Measurements from ENCODE around the gene PLA2G3.

The PLA2G3 gene

DNA sequence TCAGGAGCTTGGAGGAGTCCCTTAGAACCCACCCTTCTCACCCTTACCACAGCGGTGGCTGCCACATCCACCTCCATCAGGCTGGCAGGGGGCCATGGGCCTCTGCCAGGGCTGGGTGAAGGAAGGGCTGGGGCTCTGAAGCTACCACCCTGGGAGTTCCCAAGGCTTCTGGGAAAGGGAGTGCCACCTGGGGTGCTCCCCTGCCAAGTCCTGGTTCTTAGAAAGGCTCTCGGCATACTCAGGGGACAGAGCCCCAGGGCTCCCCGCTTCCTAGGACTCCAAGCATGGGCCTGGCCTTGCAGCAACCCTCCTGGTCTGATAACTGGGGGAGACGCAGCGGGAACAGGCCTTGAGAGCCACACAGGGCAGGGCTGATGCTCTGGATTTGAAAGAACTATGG is 438 bp upstream of the PLA2G3 start:
- DNase-seq (ENCODE audit: extremely low read depth, low read depth), result no peak
- TF ChIP-seq, protein P1, sequence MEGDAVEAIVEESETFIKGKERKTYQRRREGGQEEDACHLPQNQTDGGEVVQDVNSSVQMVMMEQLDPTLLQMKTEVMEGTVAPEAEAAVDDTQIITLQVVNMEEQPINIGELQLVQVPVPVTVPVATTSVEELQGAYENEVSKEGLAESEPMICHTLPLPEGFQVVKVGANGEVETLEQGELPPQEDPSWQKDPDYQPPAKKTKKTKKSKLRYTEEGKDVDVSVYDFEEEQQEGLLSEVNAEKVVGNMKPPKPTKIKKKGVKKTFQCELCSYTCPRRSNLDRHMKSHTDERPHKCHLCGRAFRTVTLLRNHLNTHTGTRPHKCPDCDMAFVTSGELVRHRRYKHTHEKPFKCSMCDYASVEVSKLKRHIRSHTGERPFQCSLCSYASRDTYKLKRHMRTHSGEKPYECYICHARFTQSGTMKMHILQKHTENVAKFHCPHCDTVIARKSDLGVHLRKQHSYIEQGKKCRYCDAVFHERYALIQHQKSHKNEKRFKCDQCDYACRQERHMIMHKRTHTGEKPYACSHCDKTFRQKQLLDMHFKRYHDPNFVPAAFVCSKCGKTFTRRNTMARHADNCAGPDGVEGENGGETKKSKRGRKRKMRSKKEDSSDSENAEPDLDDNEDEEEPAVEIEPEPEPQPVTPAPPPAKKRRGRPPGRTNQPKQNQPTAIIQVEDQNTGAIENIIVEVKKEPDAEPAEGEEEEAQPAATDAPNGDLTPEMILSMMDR (IDR thresholded peaks at IDR 0.05; ENCODE audit: low read depth, low read length), result no peak

GRCh38 chr22:31139066-31139465 is 1.2 kb downstream of the PLA2G3 start:
- no peak for DNase-seq (ENCODE audit: extremely low read depth, low read depth)
- TF ChIP-seq, protein P1 (IDR thresholded peaks at IDR 0.05; ENCODE audit: low read depth, low read length), result no peak

DNA sequence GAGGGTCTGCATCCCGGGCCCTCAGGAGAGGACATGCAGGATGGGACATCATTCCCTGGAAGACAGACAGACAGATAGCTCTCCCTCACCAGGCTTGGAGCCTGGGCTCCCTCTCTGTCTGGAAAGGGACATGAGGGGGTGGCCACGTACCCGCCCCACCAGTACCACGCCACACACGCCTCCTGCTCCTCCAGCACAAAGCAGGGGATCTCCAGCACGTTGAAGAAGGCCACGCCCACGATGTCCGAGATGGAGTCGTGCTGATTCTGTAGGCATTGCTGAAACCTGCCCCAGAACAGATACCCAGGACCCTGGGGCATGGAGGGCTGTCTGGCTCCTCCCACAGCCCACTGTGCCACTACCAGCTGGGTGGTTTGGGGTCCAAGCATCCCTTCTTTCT is 2.2 kb downstream of the PLA2G3 start:
- TF ChIP-seq, protein P1 (IDR thresholded peaks at IDR 0.05; ENCODE audit: low read depth, low read length), result no peak
- no peak for DNase-seq (ENCODE audit: extremely low read depth, low read depth)

DNA sequence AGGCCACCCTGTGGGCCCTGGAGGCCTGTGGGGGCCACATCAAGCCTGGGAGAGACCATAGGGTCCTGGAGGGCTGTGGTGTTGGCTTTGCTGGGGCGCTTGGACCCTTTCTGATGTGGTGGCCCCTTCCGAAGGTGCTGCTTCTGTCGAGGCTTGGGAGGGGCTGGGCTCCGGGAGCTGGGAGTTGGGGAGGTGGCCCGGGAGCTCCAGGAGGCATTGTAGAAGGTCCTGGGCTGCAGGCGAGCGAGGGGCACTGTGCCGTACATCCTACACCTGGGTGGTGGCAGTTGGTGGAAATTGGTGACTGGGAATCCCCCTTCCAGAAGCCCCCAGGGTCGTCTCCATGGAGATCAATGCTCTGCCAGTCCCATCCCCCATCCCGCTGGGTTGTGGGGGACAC is 2.6 kb downstream of the PLA2G3 start:
- TF ChIP-seq, protein P1 (IDR thresholded peaks at IDR 0.05; ENCODE audit: low read depth, low read length), result no peak
- no peak for DNase-seq (ENCODE audit: extremely low read depth, low read depth)

DNA sequence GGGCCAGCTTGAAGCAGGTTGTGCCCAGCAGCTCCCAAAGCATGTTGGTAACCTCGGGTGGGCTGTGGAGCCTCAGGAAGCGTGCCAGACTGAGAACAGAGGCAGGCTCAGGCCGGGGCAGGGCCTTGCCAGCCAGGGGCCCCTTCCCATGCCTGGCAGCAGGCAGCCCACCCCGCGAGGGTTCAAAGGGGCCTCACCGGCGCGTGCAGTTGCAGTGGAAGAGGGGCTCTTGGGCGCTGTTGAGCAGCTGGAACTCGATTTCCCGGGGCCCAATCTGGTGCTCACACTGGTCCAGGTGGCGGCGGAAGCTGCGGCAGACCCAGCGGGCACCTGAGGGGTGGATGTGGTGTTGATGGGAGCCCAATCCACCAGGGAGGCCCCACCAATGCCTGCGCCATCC is 3.6 kb downstream of the PLA2G3 start:
- TF ChIP-seq, protein P1 (IDR thresholded peaks at IDR 0.05; ENCODE audit: low read depth, low read length), result no peak
- no peak for DNase-seq (ENCODE audit: extremely low read depth, low read depth)

DNA sequence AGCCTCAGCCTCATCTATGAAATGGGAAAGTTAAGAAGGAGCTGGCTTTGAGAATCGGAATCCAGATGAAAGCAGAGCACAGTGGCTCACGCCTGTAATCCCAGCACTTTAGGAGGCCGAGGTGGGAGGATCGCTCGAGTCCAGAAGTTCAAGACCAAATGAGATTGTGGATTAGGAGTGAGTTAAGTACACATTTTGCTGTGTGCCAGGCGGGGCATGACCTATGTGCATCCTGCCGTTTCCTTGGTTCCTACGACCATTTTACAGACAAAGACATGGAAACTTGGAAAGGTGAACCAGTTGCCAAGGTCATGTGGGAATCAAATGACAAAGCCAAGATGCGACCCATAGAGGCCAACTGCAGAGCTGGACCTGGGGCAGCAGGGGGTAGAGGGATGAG is 4.2 kb downstream of the PLA2G3 start:
- DNase-seq (ENCODE audit: extremely low read depth, low read depth), result no peak
- TF ChIP-seq, protein P1 (IDR thresholded peaks at IDR 0.05; ENCODE audit: low read depth, low read length), result no peak

GRCh38 chr22:31135706-31136105 is 4.6 kb downstream of the PLA2G3 start:
- no peak for DNase-seq (ENCODE audit: extremely low read depth, low read depth)
- TF ChIP-seq, protein P1 (IDR thresholded peaks at IDR 0.05; ENCODE audit: low read depth, low read length), result no peak

Data from AG09319 (cell line).